Measurements from ENCODE around the gene SLC4A2. TPM values are rescaled to one million over a fixed set of nuclear protein-coding genes. Genes with fewer than 3 reads are reported as not detected.

The SLC4A2 gene
- total RNA-seq, 3 donors from 2014 or later (not counting 1 experiment from before 2014, with no cell fraction given): 60.4 to 87.3 (median 66.1) TPM

DNA sequence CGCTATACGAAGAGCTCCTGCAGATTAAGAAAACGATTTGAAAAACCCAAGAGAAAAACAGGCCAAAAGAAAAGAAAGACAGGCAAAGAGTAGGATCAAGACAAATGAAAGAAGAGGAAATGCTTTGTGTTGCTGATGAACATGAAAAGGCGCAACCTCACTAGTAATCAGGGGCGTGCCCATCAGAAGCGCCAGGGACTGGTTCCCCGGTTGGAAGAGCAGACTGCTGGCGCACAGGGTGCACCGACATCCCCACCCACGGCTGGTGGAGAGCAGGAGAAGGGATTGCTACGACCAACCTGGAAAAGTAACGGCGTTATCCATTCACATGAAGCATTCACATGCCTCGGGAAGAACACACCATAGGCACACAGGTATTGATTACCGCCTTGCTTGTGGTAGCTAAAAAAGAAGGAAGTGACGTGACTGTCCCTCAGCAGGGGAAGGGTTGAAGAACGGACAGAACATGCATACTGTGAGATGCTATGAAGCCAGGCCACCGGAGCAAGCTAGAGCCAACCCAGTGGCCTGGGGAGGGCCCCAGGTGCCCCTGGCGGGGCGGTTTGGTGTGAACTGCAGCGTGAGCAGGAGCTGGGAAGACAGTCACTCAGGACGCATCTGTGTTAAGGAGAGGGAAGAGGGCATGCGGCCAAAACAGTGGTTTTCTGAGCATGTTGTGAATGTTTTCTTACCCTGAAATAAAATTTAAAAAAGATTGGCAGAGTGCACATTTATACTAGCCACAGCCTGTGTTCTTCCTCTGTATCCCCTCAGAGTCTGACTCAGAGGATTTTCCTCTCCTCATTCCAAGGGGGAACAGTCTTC is 45.2 kb downstream of the SLC4A2 start:
- Mint-ChIP-seq H3K36me3 (no peaks in the 10 kb centered on the region), H3K4me1 (peaks cover 0 to 6% of the 10 kb centered on the region in 2 donors), H3K27ac (no peak overlapping the region), H3K4me3 (no peak overlapping the region), H3K9me3 (no peaks in the 10 kb centered on the region), H3K27me3 (ENCODE audit: low read depth in 2 of 2) (no peaks in the 10 kb centered on the region)
- Histone ChIP-seq H3K4me1 (ENCODE audit: control insufficient read depth, insufficient read depth, low read length) (no peaks in the 10 kb centered on the region), H3K9me3 (ENCODE audit: control insufficient read depth, insufficient read depth, low read length) (no peaks in the 10 kb centered on the region), H3K27me3 (ENCODE audit: control insufficient read depth, insufficient read depth, low read length) (no peaks in the 10 kb centered on the region), H3K27ac (ENCODE audit: low read length) (no peak overlapping the region), H3K4me3 (ENCODE audit: low read length) (no peak overlapping the region), H3K36me3 (ENCODE audit: control insufficient read depth, insufficient read depth, low read length) (no peaks in the 10 kb centered on the region)
- no peak for DNase-seq
- ATAC-seq: no peak
- intact Hi-C loops (cut with micrococcal nuclease): no loop called here
- WGBS (ENCODE audit: insufficient coverage): 74% methylated on average over 23 of the region's 23 CpGs
- TF ChIP-seq, protein P1, sequence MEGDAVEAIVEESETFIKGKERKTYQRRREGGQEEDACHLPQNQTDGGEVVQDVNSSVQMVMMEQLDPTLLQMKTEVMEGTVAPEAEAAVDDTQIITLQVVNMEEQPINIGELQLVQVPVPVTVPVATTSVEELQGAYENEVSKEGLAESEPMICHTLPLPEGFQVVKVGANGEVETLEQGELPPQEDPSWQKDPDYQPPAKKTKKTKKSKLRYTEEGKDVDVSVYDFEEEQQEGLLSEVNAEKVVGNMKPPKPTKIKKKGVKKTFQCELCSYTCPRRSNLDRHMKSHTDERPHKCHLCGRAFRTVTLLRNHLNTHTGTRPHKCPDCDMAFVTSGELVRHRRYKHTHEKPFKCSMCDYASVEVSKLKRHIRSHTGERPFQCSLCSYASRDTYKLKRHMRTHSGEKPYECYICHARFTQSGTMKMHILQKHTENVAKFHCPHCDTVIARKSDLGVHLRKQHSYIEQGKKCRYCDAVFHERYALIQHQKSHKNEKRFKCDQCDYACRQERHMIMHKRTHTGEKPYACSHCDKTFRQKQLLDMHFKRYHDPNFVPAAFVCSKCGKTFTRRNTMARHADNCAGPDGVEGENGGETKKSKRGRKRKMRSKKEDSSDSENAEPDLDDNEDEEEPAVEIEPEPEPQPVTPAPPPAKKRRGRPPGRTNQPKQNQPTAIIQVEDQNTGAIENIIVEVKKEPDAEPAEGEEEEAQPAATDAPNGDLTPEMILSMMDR (IDR thresholded peaks at IDR 0.05): no peak

DNA sequence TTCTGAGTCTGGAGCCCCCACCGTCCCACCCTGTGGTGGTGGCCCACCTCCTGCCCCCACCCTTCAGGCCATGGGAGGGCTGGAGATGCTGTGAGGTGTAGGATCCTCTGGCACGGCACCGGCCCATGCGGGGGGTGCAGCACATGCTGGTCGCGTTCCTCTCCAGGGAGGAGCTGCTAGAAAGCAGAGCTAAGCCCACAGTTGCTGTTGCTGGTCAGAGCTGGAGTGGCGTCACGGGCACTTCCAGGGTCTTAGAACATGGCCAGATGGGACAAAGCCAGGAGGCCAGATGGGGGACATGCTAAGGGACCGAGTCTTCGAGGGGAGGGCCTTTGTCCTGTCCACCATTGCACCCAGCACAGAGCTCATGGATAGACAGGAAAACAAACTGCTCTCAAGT is 48.5 kb downstream of the SLC4A2 start:
- Mint-ChIP-seq H3K4me3 (no peak overlapping the region), H3K27ac (no peak overlapping the region), H3K36me3 (no peaks in the 10 kb centered on the region), H3K27me3 (ENCODE audit: low read depth in 2 of 2) (no peaks in the 10 kb centered on the region), H3K9me3 (no peaks in the 10 kb centered on the region), H3K4me1 (peaks cover 0 to 14% of the 10 kb centered on the region in 2 donors)
- H3K9me3 ChIP-seq (ENCODE audit: control insufficient read depth, insufficient read depth, low read length): no peaks in the 10 kb centered on the region
- ATAC-seq (no peak), DNase-seq (no peak)
- H3K27ac ChIP-seq (ENCODE audit: low read length): no peak overlapping the region
- H3K36me3 ChIP-seq (ENCODE audit: control insufficient read depth, insufficient read depth, low read length): no peaks in the 10 kb centered on the region
- H3K4me1 ChIP-seq (ENCODE audit: control insufficient read depth, insufficient read depth, low read length): peaks cover 8% of the 10 kb centered on the region
- no peaks in the 10 kb centered on the region for H3K27me3 ChIP-seq (ENCODE audit: control insufficient read depth, insufficient read depth, low read length)
- TF ChIP-seq, protein P1 (IDR thresholded peaks at IDR 0.05): no peak
- intact Hi-C loops (cut with micrococcal nuclease): no loop called here
- WGBS (ENCODE audit: insufficient coverage): 91% methylated on average over 10 of the region's 10 CpGs
- no peak overlapping the region for H3K4me3 ChIP-seq (ENCODE audit: low read length)

DNA sequence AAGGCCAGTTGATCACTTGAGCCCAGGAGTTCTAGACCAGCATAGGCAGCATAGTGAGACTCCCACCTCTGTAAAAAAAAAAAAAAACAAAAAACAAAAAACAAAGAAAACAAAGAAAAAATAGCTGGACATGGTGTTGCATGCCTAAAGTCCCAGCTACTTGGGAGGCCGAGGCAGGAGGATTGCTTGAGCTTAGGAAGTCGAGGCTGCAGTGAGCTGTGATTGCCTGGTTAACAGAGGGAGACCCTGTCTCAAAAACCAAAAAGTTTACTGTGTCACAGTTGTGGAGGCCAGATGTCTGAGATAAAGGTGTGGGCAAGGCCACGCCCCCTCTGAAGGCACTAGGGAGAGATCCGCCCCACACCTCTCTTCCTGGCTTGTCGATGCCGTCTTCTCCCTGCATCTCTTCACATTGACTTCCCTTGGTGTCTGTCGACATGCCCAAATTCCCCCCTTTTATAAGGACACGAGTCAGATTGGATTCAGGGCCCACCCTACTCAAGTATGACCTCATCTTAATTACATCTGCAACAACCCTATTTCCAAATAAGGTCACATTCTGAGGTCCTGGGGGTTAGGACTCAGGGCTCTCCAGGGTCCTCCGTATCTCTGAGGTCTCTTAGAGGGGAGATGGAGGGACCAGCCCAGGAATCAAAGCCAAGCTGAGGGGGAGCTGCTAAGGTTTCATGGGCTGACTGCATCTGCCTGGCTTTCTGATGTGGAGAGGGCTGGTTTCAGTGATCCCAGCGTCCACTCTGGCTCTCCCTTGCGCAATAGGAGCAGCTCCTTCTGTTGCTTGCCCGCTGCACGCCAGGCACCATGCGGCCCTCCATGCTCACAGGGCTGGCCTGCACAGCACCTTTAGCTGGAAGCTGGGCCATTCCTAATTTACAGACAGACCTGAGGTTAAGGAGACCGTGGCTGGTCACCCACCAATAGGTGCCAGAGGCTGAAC is 50.0 kb downstream of the SLC4A2 start:
- no peak overlapping the region for H3K4me3 Mint-ChIP-seq
- H3K27me3 Mint-ChIP-seq (ENCODE audit: low read depth in 2 of 2): no peaks in the 10 kb centered on the region
- WGBS (ENCODE audit: insufficient coverage): 90% methylated on average over 15 of the region's 15 CpGs
- peaks cover 2% of the 10 kb centered on the region for H3K27me3 ChIP-seq (ENCODE audit: control insufficient read depth, insufficient read depth, low read length)
- no peak overlapping the region for H3K27ac ChIP-seq (ENCODE audit: low read length)
- H3K4me1 Mint-ChIP-seq: peaks cover 0 to 14% of the 10 kb centered on the region in 2 donors
- H3K9me3 Mint-ChIP-seq: no peaks in the 10 kb centered on the region
- H3K36me3 Mint-ChIP-seq: no peaks in the 10 kb centered on the region
- peaks cover 8% of the 10 kb centered on the region for H3K4me1 ChIP-seq (ENCODE audit: control insufficient read depth, insufficient read depth, low read length)
- H3K9me3 ChIP-seq (ENCODE audit: control insufficient read depth, insufficient read depth, low read length): no peaks in the 10 kb centered on the region
- H3K27ac Mint-ChIP-seq: no peak overlapping the region
- ATAC-seq: no peak
- no peak overlapping the region for H3K4me3 ChIP-seq (ENCODE audit: low read length)
- H3K36me3 ChIP-seq (ENCODE audit: control insufficient read depth, insufficient read depth, low read length): no peaks in the 10 kb centered on the region
- TF ChIP-seq, protein P1 (IDR thresholded peaks at IDR 0.05): no peak
- DNase-seq: no peak
- intact Hi-C loops (cut with micrococcal nuclease): loop anchor here (2.0 kb wide), 1 partner anchor 81 kb away; the partner anchor contains the start of gene ABCB8
